ENCODE results near the gene ABCC9. TPM values are rescaled to one million over a fixed set of nuclear protein-coding genes. Genes with fewer than 3 reads are reported as not detected.

ABCC9 gene
- total RNA-seq, 2 donors from 2014 or later = 0.22 TPM; not detected in 1

DNA sequence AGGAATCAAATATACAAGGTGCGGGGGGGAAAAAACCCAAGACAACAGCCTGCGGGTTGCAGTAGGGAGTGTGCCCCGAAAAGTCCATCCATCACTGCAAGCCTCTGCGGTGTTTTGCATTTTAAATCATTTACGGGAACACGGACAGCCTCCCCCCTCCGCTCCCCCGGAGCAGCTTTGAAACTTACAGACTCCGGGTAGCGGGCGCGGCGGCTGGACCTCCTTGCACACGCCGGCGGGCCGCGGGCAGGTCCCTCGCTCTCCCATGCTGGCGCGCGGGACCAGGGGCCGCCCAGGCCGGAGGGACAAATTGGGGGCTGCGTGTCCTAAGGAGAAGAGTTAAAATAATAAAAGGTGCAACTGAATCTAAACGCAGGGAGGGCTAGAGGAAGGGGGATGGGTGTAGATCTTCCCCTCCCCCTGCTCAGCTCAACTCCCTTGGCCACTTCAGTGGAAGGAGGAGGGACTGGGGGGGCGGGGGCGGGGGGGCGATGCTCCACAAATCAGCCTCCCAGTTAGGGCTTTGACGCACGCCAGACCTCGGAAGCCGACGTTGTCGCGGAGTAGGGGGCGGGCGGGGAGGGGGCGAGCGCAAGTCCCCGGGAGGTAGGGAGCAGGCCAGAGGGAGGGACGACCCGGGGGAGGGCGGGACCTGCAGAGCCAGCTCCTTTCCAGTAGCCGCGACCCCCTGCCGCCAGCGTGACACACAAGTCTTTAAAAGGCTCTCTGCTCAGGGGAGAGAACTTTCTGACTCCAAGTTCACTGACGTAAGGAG is 166.7 kb downstream of the ABCC9 start, which contains the start of gene KCNJ8:
Gene KCNJ8, minus strand, starts transcription at position 349 of the 775 bp plus-strand sequence. CDS start 1,090 bp downstream, outside the sequence.
- H3K27me3 Mint-ChIP-seq (ENCODE audit: insufficient read depth) = peaks cover 55% of the 10 kb centered on the region
- no peak within 1 kb of the TSS for H3K27ac Mint-ChIP-seq
- DNase-seq = peak; percentile 96
- TF ChIP-seq, protein P1, sequence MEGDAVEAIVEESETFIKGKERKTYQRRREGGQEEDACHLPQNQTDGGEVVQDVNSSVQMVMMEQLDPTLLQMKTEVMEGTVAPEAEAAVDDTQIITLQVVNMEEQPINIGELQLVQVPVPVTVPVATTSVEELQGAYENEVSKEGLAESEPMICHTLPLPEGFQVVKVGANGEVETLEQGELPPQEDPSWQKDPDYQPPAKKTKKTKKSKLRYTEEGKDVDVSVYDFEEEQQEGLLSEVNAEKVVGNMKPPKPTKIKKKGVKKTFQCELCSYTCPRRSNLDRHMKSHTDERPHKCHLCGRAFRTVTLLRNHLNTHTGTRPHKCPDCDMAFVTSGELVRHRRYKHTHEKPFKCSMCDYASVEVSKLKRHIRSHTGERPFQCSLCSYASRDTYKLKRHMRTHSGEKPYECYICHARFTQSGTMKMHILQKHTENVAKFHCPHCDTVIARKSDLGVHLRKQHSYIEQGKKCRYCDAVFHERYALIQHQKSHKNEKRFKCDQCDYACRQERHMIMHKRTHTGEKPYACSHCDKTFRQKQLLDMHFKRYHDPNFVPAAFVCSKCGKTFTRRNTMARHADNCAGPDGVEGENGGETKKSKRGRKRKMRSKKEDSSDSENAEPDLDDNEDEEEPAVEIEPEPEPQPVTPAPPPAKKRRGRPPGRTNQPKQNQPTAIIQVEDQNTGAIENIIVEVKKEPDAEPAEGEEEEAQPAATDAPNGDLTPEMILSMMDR (conservative IDR thresholded peaks at IDR 0.05) = no peak
- WGBS, 2 experiments (ENCODE audit: insufficient coverage in 1 of 2, insufficient read length in 1 of 2) = 0 to 1% methylated on average over 13 to 45 of the region's 49 CpGs
- Histone ChIP-seq H3K4me3 (ENCODE audit: low read length) (peak within 1 kb of the TSS; percentile 69), H3K9ac (ENCODE audit: extremely low read depth, low read length, poor library complexity, severe bottlenecking) (no peak within 1 kb of the TSS), H3K9me3 (ENCODE audit: control insufficient read depth, low read length) (no peaks in the 10 kb centered on the region), H3K36me3 (ENCODE audit: control insufficient read depth, insufficient read depth, low read length) (no peaks in the 10 kb centered on the region), H3K27me3 (ENCODE audit: control insufficient read depth, insufficient read depth, low read length, poor library complexity, severe bottlenecking) (peaks cover 41% of the 10 kb centered on the region), H3K27ac (ENCODE audit: low read depth, low read length) (no peak within 1 kb of the TSS), H3K4me1 (ENCODE audit: control insufficient read depth, insufficient read depth, low read length) (no peaks in the 10 kb centered on the region)
- no peaks in the 10 kb centered on the region for H3K36me3 Mint-ChIP-seq (ENCODE audit: low read depth)
- peaks cover 6% of the 10 kb centered on the region for H3K4me1 Mint-ChIP-seq
- H3K4me3 Mint-ChIP-seq = peak within 1 kb of the TSS; percentile 53
- no peaks in the 10 kb centered on the region for H3K9me3 Mint-ChIP-seq

DNA sequence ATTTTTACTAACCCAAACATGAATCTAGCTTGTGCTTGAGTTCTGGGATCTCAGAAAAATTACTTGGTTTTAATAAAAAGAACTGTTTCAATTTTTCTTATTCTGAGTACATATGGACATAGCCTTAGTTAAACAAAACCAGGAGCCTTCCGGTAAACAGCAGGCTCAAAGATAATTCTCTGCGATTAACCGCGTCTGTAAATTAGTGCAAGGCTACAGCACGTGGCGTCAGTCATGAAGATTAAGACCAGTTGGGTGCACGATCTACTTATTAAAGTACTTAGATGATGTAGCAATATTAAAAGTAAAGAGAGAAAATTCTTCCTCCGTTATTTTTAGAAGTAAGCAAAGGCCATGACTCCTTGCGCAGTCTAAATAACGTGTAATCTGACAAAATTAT is 167.4 kb downstream of the ABCC9 start:
- H3K27me3 ChIP-seq (ENCODE audit: control insufficient read depth, insufficient read depth, low read length, poor library complexity, severe bottlenecking) = peaks cover 41% of the 10 kb centered on the region
- H3K4me3 Mint-ChIP-seq = peak overlapping the region; percentile 53
- H3K27me3 Mint-ChIP-seq (ENCODE audit: insufficient read depth) = peaks cover 55% of the 10 kb centered on the region
- no peak for DNase-seq
- no peaks in the 10 kb centered on the region for H3K9me3 ChIP-seq (ENCODE audit: control insufficient read depth, low read length)
- TF ChIP-seq, protein P1 (conservative IDR thresholded peaks at IDR 0.05) = no peak
- peaks cover 6% of the 10 kb centered on the region for H3K4me1 Mint-ChIP-seq
- no peaks in the 10 kb centered on the region for H3K4me1 ChIP-seq (ENCODE audit: control insufficient read depth, insufficient read depth, low read length)
- H3K9me3 Mint-ChIP-seq = no peaks in the 10 kb centered on the region
- H3K4me3 ChIP-seq (ENCODE audit: low read length) = no peak overlapping the region
- no peaks in the 10 kb centered on the region for H3K36me3 ChIP-seq (ENCODE audit: control insufficient read depth, insufficient read depth, low read length)
- no peak overlapping the region for H3K27ac Mint-ChIP-seq
- H3K9ac ChIP-seq (ENCODE audit: extremely low read depth, low read length, poor library complexity, severe bottlenecking) = no peak overlapping the region
- no peaks in the 10 kb centered on the region for H3K36me3 Mint-ChIP-seq (ENCODE audit: low read depth)
- 31 to 44% methylated on average over 8 to 10 of the region's 10 CpGs for WGBS, 2 experiments (ENCODE audit: insufficient coverage in 1 of 2, insufficient read length in 1 of 2)
- no peak overlapping the region for H3K27ac ChIP-seq (ENCODE audit: low read depth, low read length)

DNA sequence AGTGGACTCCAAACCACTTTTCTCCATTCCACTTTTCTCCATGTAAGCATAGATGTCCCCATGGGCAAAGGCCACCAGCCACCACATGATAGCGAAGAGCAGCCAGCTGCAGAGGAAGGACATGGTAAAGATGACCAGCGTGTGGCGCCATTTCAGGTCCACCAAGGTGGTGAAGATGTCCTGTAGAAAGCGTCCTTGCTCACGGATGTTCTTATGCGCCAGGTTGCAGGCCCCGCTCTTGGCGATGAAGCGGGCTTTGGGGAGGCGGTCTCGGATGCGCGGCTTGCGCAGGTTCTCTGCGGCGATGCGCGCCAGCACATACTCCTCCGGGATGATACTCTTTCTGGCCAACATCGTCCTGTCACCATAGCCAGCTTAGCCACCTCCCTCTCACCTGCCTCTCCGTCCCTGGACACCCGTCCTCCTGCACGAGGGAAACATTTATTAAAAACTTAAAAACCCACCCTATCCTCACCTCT is 167.9 kb downstream of the ABCC9 start:
- DNase-seq = peak; percentile 95
- no peak overlapping the region for H3K27ac ChIP-seq (ENCODE audit: low read depth, low read length)

More for the DNA sequence above, 167.9 kb downstream of the ABCC9 start:
- Mint-ChIP-seq H3K27ac (no peak overlapping the region), H3K36me3 (ENCODE audit: low read depth) (no peaks in the 10 kb centered on the region), H3K27me3 (ENCODE audit: insufficient read depth) (peaks cover 55% of the 10 kb centered on the region), H3K4me1 (peaks cover 6% of the 10 kb centered on the region), H3K9me3 (no peaks in the 10 kb centered on the region), H3K4me3 (peak overlapping the region; percentile 28)
- Histone ChIP-seq H3K9ac (ENCODE audit: extremely low read depth, low read length, poor library complexity, severe bottlenecking) (no peak overlapping the region), H3K27me3 (ENCODE audit: control insufficient read depth, insufficient read depth, low read length, poor library complexity, severe bottlenecking) (peaks cover 41% of the 10 kb centered on the region), H3K4me1 (ENCODE audit: control insufficient read depth, insufficient read depth, low read length) (no peaks in the 10 kb centered on the region), H3K4me3 (ENCODE audit: low read length) (no peak overlapping the region), H3K9me3 (ENCODE audit: control insufficient read depth, low read length) (no peaks in the 10 kb centered on the region), H3K36me3 (ENCODE audit: control insufficient read depth, insufficient read depth, low read length) (no peaks in the 10 kb centered on the region)
- TF ChIP-seq, protein P1 (conservative IDR thresholded peaks at IDR 0.05) = peak; percentile 98
- 16 to 42% methylated on average over 18 to 23 of the region's 23 CpGs for WGBS, 2 experiments (ENCODE audit: insufficient coverage in 1 of 2, insufficient read length in 1 of 2)
